Suppressor macrophage treated with lipopolysaccharide for 4 hours (primary cell): ENCODE measurements around the gene CFAP65.
A peak's percentile ranks its signal among the peaks of the same experiment; 100 is the strongest.

Experiments
- DNase-seq: peaks from one replicate; pipeline ENCODE4 v3.0.0-alpha.2; 2020

CFAP65 gene

DNA sequence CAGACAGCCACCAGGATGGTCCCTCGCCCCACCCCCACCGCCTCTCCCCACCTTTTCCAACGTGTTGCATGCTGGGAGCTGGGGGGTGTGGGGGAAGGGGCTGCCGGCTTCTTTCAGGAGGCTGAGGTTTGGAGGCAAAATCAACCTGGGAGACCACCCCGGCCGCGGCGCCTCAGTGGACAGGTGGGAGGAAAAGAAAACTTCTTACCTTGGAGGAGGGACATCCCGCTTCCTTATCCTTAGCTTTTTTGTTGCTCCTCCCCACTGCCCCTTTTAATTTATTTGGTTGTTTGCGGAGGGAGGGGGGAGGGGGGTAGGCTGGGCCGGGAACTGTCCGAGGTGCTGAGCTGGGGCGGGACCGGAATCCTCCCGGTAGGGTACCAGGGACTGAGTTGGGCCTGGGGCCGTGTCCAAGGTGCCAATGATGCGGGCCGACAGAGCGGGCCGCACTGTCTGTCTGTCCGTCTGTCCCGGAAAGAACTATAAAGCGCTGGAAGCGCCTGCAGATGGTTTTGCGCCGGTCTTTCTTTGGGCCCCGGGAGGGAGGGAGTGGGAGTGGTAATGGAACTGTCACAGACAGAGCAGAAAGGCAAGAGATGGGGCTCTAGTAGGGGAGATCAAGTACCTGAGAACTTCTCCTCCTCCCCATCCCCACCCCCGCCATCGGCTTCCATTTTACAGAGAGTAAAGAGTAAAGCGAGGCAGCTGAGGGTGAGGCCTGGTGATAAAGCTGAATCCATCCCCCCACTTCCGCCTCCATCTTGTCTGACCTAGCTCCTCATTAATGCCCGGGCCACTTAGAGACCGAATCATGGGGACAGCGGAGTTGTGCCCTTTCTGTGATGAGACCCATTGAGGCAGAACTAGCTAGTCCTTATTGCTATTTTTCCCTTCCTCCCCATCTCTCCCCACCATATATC is 79.4 kb downstream of the CFAP65 start:
- no peak for DNase-seq

DNA sequence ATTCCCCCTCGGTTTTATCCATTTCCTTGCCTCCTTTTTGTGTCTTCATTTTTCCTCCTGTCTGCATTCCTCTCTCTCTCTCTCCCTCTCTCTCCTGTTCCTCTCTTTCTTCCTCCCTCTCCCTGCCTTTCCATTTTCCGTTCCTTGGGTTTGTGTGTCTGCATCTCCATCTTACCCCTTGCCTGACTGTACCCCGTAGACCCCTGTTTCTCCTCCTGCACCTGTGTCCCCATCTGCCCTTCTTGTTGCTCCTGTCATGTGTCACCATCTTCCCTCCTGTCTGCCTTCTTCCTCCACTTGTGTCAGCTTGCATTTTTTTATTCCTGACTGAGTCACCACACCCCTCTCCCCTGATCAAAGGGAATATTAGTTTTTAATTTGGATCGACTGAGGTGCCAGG is 80.1 kb downstream of the CFAP65 start:
- DNase-seq, result no peak

DNA sequence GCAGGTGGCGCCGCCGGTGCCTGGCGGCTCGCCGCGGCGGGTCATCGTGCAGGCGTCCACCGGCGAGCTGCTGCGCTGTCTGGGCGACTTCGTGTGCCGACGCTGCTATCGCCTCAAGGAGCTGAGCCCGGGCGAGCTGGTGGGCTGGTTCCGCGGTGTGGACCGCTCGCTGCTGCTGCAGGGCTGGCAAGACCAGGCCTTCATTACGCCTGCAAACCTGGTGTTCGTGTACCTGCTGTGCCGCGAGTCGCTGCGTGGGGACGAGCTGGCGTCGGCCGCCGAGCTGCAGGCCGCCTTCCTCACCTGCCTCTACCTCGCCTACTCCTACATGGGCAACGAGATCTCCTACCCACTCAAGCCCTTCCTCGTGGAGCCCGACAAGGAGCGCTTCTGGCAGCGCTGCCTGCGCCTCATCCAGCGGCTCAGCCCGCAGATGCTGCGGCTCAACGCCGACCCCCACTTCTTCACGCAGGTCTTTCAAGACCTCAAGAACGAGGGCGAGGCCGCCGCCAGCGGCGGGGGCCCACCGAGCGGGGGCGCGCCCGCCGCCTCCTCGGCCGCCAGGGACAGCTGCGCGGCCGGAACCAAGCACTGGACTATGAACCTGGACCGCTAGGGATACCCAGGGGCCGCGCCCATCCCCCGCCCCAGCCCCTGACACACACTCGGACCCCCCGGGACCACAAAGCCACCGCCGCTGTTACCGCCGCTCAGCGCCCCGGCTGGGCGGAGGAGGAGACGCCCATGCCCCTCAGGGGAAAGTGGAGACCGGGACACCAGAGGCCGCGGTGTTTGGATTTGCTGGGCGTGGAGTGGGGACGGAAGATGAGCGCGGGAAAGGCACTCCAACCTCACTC is 80.8 kb downstream of the CFAP65 start:
- DNase-seq, result no peak

DNA sequence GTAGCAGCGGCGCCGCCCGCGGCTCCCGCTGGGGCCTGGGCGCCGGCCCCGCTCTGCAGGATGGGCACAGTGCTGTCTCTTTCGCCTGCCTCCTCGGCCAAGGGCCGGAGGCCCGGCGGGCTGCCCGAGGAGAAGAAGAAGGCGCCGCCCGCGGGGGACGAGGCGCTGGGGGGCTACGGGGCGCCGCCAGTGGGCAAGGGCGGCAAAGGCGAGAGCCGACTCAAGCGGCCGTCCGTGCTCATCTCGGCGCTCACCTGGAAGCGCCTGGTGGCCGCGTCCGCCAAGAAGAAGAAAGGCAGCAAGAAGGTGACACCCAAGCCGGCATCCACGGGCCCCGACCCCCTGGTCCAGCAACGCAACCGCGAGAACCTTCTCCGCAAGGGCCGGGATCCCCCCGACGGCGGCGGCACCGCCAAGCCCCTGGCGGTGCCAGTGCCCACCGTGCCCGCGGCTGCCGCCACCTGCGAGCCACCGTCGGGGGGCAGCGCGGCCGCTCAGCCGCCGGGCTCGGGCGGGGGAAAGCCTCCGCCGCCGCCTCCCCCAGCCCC is 81.5 kb downstream of the CFAP65 start:
- DNase-seq, result no peak

DNA sequence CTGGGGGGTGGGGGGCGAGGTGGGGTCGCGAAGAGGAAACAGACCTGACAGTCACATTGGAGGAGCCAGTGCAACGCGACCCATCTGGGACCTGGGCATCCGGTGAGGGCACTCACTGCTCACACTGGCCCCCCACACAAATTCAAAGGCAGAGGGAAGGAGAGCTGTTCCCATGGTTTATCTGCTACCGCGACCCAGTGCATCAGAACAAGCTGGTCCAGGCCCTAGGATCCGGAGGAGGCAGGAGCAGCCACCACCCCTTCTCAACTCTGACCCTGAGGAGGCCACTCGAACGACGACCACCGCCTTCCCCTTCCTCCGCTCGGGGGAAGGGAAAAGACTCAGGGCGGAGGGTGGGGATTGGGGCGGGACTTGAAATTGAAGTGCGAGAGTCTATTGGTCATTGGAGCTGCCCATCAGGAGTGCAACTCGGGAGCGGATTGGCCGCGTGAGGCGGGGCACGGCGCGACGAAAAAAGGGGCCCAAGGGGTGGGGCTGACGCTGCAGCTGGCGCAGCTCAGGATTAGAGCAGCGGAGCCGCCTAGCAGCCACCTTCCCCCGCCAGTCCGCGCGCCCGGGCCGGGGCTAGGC is 82.1 kb downstream of the CFAP65 start, which contains the start of gene CDK5R2:
Gene CDK5R2 (plus strand): TSS at position 526 of the 591 bp plus-strand sequence. CDS start 155 bp downstream, outside the sequence.
- peak; percentile 68 for DNase-seq

DNA sequence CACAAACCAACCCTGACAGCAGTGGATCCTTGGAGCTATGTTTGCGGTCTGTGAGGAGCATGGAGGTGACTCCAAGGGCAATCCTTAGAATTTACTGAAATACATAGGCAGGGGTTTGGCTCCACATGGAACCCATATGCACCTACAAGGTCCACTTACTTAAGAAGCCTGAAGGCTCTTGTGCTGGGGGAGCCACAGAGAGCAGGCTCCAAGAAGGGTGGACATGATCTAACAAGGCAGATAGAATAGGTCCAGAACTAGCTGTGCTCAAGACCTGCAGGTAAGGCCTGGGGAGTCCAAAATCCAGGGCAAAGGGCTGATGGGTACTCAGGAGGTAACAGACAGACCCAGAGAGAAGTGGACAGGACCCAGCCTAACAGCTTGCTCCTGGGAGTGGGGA is 83.0 kb downstream of the CFAP65 start:
- DNase-seq, result no peak

DNA sequence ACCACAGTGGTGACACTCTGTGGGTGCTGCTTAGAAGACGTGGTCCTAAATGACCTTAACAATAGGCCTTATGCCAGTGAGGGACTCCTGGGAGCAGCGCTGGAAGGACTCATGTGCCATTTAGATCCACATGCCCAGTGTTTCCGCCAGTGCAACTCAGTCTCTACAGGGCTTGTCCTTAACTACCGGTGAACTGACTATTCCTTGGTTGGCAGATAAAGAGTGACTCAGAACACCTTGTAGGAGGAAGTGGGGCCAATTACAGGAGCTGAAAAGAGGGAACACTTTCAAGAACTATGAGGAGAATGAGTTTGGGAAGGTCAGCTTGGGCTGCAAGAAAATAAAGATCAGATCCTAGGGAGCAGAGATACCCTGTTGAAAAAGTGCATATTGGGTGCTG is 83.6 kb downstream of the CFAP65 start:
- DNase-seq, result no peak

DNA sequence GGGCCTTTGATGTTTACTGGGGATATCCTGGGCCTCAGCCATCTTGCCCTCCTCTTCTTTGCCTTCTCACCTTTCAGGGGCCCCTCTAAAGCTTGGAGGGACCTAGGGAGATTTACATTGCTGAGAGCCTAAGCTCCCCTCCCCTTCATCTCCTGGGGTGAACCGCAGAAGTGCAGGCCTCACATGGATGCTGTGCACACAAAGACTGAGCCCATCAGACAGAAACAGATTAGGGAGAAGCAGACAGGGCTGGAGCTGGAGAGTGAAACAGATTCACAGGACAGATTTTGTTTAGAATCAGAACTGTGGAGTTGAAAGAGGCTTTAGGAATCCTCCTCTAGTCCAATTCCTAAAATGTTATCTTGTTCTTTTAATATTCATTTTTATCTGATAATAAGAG is 85.3 kb downstream of the CFAP65 start:
- no peak for DNase-seq

DNA sequence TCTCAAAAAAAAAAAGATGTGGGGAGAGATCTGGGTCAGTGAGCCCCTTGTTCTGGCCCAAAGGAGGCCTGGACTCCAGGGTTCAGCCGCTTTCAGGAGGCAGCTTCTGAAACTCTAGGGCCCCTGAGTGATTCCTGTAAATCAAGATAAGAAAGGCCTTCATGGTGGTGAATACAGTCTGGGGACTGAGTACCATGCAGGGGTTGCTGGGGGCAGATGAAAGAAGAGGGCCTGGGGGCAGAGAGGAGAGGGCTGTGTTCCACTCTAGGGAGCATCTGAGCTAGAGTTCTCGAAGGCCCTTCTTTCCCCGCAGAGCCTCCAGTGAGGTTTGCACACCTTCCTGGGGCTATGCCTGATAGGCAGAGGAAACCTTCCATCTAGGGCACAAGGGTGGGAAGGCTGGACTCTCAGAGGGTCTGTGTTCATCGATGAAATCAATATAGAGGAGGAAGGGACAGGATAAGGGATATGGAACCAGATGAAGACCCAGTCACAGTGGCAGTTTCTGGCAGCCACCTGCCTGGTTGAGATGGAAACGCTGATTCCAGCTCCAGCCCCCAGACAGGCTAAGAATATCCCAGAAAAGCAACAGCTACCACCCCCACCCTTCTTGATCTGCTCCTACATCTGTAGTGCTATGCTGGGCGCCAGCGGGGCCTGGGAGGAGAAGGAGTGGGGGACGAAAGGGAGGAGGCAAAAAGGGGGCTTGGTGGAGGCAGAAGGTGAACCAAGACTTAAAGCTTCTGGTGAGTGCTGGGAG is 86.6 kb downstream of the CFAP65 start:
- no peak for DNase-seq

DNA sequence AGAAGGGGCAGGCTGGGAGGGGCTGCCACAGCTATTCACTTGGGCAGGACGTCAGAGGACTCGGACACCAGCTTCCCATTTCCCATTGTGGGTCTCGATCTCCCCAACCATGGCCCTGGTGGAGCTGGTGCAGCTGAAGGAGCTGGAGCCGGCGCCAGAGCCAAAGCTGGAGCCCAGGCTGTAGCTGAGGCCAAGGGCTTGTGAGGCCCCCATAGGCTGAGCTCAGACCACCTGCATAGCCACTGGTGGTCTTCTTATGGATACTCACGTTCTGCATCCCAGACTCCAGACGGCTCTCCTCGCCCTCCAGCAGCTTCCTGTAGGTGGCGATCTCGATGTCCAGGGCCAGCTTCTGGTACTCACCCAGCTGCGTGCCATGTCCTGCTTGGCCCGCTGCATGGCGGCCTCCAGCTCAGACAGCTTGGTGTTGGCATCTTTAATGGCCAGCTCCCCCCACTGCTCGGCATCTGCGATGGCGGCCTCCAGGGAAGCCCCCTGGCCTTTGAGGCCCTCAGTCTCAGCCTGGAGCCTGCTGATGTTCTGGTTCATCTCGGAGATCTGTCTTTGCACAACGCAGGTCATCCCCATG is 87.9 kb downstream of the CFAP65 start:
- DNase-seq, result no peak
